Parathyroid adenoma (tissue), 2 donors: ENCODE measurements around the gene TRIM67.

Experiments
- H2AFZ ChIP-seq: fragments of 300-600 bp; sonication (generic); one replicate; pipeline ENCODE4 v1.7.0; 2017; ENCODE audit warnings: antibody characterized with exemption, mild to moderate bottlenecking
- H3K27ac ChIP-seq: fragments of 300-600 bp; sonication (generic); one replicate; pipeline ENCODE4 v1.7.0; 2017
- H3K27me3 ChIP-seq: fragments of 300-600 bp; sonication (generic); one replicate; pipeline ENCODE4 v1.7.0; 2017; ENCODE audit warnings: low read length; ENCODE audit not compliant: control insufficient read depth, insufficient read depth
- H3K36me3 ChIP-seq: fragments of 300-600 bp; sonication (generic); one replicate; pipeline ENCODE4 v1.7.0; 2017; ENCODE audit warnings: low read length; ENCODE audit not compliant: control insufficient read depth, insufficient read depth
- H3K4me1 ChIP-seq: fragments of 300-600 bp; sonication (generic); one replicate; pipeline ENCODE4 v1.7.0; 2017; ENCODE audit warnings: control low read depth
- H3K4me2 ChIP-seq: fragments of 300-600 bp; sonication (generic); one replicate; pipeline ENCODE4 v1.7.0; 2017; ENCODE audit warnings: low read length
- H3K4me3 ChIP-seq: fragments of 300-600 bp; sonication (generic); one replicate; pipeline ENCODE4 v1.7.0; 2017; ENCODE audit warnings: low read depth, low read length
- H3K79me2 ChIP-seq: fragments of 300-600 bp; sonication (generic); one replicate; pipeline ENCODE4 v1.7.0; 2017; ENCODE audit warnings: control low read depth
- H3K9ac ChIP-seq: fragments of 300-600 bp; sonication (generic); one replicate; pipeline ENCODE4 v1.7.0; 2017; ENCODE audit warnings: mild to moderate bottlenecking
- H3K9me3 ChIP-seq: fragments of 300-600 bp; sonication (generic); one replicate; pipeline ENCODE4 v1.7.0; 2017; ENCODE audit warnings: low read length; ENCODE audit not compliant: control insufficient read depth
- TF ChIP-seq, protein P1 (sequence below): fragments of 300-600 bp; sonication (generic); IDR thresholded peaks from one replicate; pipeline ENCODE4 v1.7.0; 2017; ENCODE audit warnings: antibody characterized with exemption, mild to moderate bottlenecking
- donor health status: primary hyperparathyroidism.

TRIM67 gene

GRCh38 chr1:231226156-231226555 lies 64.3 kb downstream of the TRIM67 start:
- H3K79me2 ChIP-seq, result no peaks in the 10 kb centered on the region
- no peak overlapping the region for H3K4me3 ChIP-seq
- H3K27ac ChIP-seq, result no peak overlapping the region
- no peak overlapping the region for H3K9ac ChIP-seq
- H2AFZ ChIP-seq, result no peak overlapping the region
- H3K4me2 ChIP-seq, result no peak overlapping the region
- H3K36me3 ChIP-seq, result no peaks in the 10 kb centered on the region
- TF ChIP-seq, protein P1, sequence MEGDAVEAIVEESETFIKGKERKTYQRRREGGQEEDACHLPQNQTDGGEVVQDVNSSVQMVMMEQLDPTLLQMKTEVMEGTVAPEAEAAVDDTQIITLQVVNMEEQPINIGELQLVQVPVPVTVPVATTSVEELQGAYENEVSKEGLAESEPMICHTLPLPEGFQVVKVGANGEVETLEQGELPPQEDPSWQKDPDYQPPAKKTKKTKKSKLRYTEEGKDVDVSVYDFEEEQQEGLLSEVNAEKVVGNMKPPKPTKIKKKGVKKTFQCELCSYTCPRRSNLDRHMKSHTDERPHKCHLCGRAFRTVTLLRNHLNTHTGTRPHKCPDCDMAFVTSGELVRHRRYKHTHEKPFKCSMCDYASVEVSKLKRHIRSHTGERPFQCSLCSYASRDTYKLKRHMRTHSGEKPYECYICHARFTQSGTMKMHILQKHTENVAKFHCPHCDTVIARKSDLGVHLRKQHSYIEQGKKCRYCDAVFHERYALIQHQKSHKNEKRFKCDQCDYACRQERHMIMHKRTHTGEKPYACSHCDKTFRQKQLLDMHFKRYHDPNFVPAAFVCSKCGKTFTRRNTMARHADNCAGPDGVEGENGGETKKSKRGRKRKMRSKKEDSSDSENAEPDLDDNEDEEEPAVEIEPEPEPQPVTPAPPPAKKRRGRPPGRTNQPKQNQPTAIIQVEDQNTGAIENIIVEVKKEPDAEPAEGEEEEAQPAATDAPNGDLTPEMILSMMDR, result no peak
- no peaks in the 10 kb centered on the region for H3K27me3 ChIP-seq
- H3K9me3 ChIP-seq, result no peaks in the 10 kb centered on the region
- no peaks in the 10 kb centered on the region for H3K4me1 ChIP-seq

GRCh38 chr1:231231511-231231910 lies 69.7 kb downstream of the TRIM67 start:
- no peak overlapping the region for H3K4me3 ChIP-seq
- H3K27me3 ChIP-seq, result no peaks in the 10 kb centered on the region
- TF ChIP-seq, protein P1, result no peak
- no peaks in the 10 kb centered on the region for H3K4me1 ChIP-seq
- no peaks in the 10 kb centered on the region for H3K9me3 ChIP-seq
- H2AFZ ChIP-seq, result no peak overlapping the region
- H3K36me3 ChIP-seq, result no peaks in the 10 kb centered on the region
- peaks cover 8% of the 10 kb centered on the region for H3K79me2 ChIP-seq
- no peak overlapping the region for H3K27ac ChIP-seq
- H3K4me2 ChIP-seq, result no peak overlapping the region
- H3K9ac ChIP-seq, result no peak overlapping the region

DNA sequence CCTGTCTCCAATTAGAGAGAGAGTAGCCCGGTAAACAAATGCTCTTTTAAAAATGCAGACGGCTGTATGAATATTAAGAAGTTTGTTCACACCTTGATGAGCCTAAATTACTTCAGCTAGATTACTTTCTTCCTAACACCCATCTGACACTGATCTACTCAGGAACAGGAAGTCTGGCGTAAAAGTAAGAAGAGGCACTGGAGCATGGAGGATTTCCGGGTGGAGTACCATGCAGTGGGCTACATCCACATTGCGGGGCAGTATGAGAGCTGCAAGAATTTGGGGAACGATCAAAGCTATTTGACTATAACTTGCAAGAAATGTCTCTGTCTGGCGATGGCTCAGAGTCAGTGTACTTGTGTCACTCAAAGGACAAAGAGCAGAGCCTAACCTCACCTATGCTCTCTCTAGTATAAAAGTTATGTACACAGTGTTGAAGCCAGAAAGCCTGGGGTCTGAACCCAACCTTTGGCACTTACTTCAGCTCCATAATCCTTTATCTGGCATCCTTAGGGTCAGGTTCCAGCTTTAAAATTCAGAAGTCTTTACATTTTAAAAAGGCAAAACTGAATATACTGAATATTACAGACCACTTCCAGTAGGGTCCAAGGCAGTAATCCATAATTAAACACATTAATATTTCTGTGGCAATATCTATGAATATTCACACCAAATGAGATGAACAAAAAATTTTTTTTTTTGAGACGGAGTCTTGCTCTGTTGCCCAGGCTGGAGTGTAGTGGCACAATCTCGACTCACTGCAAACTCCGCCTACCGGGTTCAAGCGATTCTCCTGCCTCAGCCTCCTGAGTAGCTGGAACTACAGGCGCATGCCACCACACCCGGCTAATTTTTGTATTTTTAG lies 71.2 kb downstream of the TRIM67 start:
- H3K27ac ChIP-seq, result no peak overlapping the region
- no peak overlapping the region for H2AFZ ChIP-seq
- no peak overlapping the region for H3K9ac ChIP-seq
- no peaks in the 10 kb centered on the region for H3K4me1 ChIP-seq
- TF ChIP-seq, protein P1, result no peak
- H3K79me2 ChIP-seq, result peaks cover 8% of the 10 kb centered on the region
- no peaks in the 10 kb centered on the region for H3K27me3 ChIP-seq
- no peaks in the 10 kb centered on the region for H3K9me3 ChIP-seq
- no peak overlapping the region for H3K4me2 ChIP-seq
- H3K4me3 ChIP-seq, result no peak overlapping the region
- H3K36me3 ChIP-seq, result no peaks in the 10 kb centered on the region

DNA sequence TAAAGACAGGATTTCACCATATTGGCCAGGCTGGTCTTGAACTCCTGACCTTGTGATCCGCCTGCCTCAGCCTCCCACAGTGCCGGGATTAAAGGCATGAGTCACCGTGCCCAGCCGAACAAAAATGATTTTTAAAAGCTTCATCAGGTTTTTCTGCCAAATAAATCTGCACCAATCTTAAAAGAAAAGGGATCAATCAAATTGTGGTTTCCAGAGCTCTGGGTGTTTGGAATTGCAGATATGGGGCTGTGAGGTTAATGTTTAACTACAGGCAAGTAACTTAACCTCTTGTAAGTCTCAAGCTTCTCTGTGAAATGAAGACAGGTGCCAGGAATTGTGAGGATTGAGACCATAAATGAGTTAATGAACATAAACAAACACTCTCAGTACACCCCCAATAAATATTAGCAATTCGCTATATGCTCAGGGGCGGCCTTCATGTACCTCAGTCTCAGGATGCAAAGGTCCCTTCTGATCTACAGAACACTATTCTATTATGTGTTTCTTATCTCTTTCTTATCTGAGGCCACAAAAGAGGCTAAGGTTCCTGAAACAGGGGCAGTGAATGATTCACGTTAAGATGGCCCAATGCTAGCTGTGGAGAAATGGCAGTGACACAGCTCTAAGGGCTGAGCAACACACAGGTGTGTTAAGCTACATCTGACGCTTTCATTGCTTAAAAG lies 72.0 kb downstream of the TRIM67 start:
- Histone ChIP-seq H3K4me3 (no peak overlapping the region), H3K27me3 (no peaks in the 10 kb centered on the region), H3K36me3 (no peaks in the 10 kb centered on the region), H3K4me1 (no peaks in the 10 kb centered on the region), H3K27ac (no peak overlapping the region), H3K4me2 (no peak overlapping the region), H2AFZ (no peak overlapping the region), H3K9ac (no peak overlapping the region), H3K79me2 (peaks cover 8% of the 10 kb centered on the region), H3K9me3 (no peaks in the 10 kb centered on the region)
- TF ChIP-seq, protein P1, result no peak
